Testis (tissue), 2 donors: ENCODE measurements around the gene RGN.

Experiments
- POLR2A ChIP-seq: fragments of 450-650 bp; IDR thresholded peaks from one replicate; pipeline ENCODE4 v1.6.1; 2017; ENCODE audit warnings: antibody characterized with exemption, mild to moderate bottlenecking, moderate library complexity
- TF ChIP-seq, protein P1 (sequence below), 3 experiments: fragments of 450-650 bp in 2 of 3; fragments of 200-600 bp in 1 of 3; sonication (generic) in 1 of 3; IDR thresholded peaks; one replicate each; pipeline ENCODE4 v1.5.1; 2016 to 2019; ENCODE audit warnings: antibody characterized with exemption in 3 of 3, mild to moderate bottlenecking in 2 of 3, moderate library complexity in 1 of 3

DNA sequence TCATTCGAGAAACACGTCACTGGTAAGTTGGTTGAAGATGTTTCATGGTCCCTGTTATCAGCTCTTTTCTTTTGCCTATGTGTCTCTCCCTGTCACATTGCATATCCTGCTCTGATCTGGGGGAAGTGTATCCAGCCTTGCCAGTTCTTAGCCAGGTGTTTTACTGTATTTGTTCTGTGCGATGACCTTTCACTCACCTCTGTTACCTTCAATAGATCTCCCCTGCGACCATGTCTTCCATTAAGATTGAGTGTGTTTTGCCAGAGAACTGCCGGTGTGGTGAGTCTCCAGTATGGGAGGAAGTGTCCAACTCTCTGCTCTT, 2.6 kb downstream of the RGN start:
- no peak for TF ChIP-seq POLR2A
- TF ChIP-seq, protein P1, sequence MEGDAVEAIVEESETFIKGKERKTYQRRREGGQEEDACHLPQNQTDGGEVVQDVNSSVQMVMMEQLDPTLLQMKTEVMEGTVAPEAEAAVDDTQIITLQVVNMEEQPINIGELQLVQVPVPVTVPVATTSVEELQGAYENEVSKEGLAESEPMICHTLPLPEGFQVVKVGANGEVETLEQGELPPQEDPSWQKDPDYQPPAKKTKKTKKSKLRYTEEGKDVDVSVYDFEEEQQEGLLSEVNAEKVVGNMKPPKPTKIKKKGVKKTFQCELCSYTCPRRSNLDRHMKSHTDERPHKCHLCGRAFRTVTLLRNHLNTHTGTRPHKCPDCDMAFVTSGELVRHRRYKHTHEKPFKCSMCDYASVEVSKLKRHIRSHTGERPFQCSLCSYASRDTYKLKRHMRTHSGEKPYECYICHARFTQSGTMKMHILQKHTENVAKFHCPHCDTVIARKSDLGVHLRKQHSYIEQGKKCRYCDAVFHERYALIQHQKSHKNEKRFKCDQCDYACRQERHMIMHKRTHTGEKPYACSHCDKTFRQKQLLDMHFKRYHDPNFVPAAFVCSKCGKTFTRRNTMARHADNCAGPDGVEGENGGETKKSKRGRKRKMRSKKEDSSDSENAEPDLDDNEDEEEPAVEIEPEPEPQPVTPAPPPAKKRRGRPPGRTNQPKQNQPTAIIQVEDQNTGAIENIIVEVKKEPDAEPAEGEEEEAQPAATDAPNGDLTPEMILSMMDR (IDR thresholded peaks at IDR 0.05) = no peak
